CD8-positive, alpha-beta memory T cell (primary cell): ENCODE results near the gene DDHD1. TPM values are rescaled to one million over a fixed set of nuclear protein-coding genes. Genes with fewer than 3 reads are reported as not detected.

Source experiments
- CTCF ChIA-PET: fragments of 350-600 bp; sonication (Branson Sonifier 250); formaldehyde crosslinking; loops from one replicate; lab custom pipeline; 2021; ENCODE audit warnings: antibody characterized with exemption; lab: Charles Lee
- POLR2A ChIA-PET: fragments of 350-600 bp; sonication (Branson Sonifier 250); formaldehyde crosslinking; loops from one replicate; lab custom pipeline; 2021; ENCODE audit warnings: antibody characterized with exemption; lab: Charles Lee
- DNase-seq, 5 donors: peaks; one replicate each; pipeline versions ENCODE4 v3.0.0 to v3.0.0-alpha.2; 2020 to 2022; ENCODE audit warnings: mixed read lengths in 1 of 5
- H3K27ac ChIP-seq: one replicate; pipeline ENCODE4 v1.7.0; 2013; ENCODE audit warnings: low read depth, mild to moderate bottlenecking, low read length, moderate library complexity
- H3K27me3 ChIP-seq: 2 replicates; pipeline ENCODE4 v1.7.0; 2013; ENCODE audit warnings: low read length, mild to moderate bottlenecking; ENCODE audit not compliant: insufficient read depth, poor library complexity, severe bottlenecking
- H3K36me3 ChIP-seq: 2 replicates; pipeline ENCODE4 v1.7.0; 2013; ENCODE audit warnings: mild to moderate bottlenecking, low read length, moderate library complexity; ENCODE audit not compliant: insufficient read depth
- H3K4me1 ChIP-seq: 2 replicates; pipeline ENCODE4 v1.7.0; 2013; ENCODE audit warnings: mild to moderate bottlenecking, low read length, moderate library complexity; ENCODE audit not compliant: insufficient read depth
- H3K4me3 ChIP-seq: 2 replicates; pipeline ENCODE4 v1.7.0; 2013; ENCODE audit warnings: mild to moderate bottlenecking, low read length
- H3K9me3 ChIP-seq: 2 replicates; pipeline ENCODE4 v1.7.0; 2013; ENCODE audit warnings: mild to moderate bottlenecking, low read length
- H3K27ac Mint-ChIP-seq, 8 donors: one replicate each; pipeline ENCODE4 v1.8.0; 2020 to 2021; ENCODE audit warnings: mixed read lengths in 8 of 8, mild to moderate bottlenecking in 6 of 8, inconsistent platforms in 3 of 8, moderate library complexity in 3 of 8
- H3K27me3 Mint-ChIP-seq, 2 donors: one replicate each; pipeline ENCODE4 v1.8.0; 2020 to 2021; ENCODE audit warnings: mixed read lengths in 2 of 2, mild to moderate bottlenecking in 1 of 2, moderate library complexity in 1 of 2
- H3K36me3 Mint-ChIP-seq, 3 donors: one replicate each; pipeline ENCODE4 v1.8.0; 2020 to 2021; ENCODE audit warnings: mixed read lengths in 3 of 3, inconsistent platforms in 1 of 3, mild to moderate bottlenecking in 1 of 3
- H3K4me1 Mint-ChIP-seq, 3 donors: one replicate each; pipeline ENCODE4 v1.8.0; 2020 to 2021; ENCODE audit warnings: mixed read lengths in 3 of 3, inconsistent platforms in 1 of 3, mild to moderate bottlenecking in 1 of 3
- H3K4me3 Mint-ChIP-seq, 7 donors: one replicate each; pipeline ENCODE4 v1.8.0; 2020 to 2021; ENCODE audit warnings: mixed read lengths in 7 of 7, mild to moderate bottlenecking in 6 of 7, moderate library complexity in 4 of 7, inconsistent platforms in 2 of 7
- H3K9me3 Mint-ChIP-seq, 5 donors: one replicate each; pipeline ENCODE4 v1.8.0; 2020 to 2022; ENCODE audit warnings: mixed read lengths in 5 of 5, mild to moderate bottlenecking in 3 of 5, moderate library complexity in 2 of 5, inconsistent platforms in 1 of 5
- polyA plus RNA-seq: library from polyadenylated mRNA; unstranded; fragments of 300-500 nt; fragmentation: Illumina TruSeq; gene quantifications from one replicate; pipeline ENCODE4 v1.2.3, GENCODE V29; 2021
- total RNA-seq, 2 experiments: library from RNA; stranded (reverse); gene quantifications; one replicate each; pipeline ENCODE4 v1.2.3, GENCODE V29; 2021

The DDHD1 gene
- total and polyA plus RNA-seq, 3 experiments from 2014 or later = 7.6 to 53.8 (median 51.8) TPM

GRCh38 chr14:53149668-53150316, 3.3 kb downstream of the DDHD1 start:
- Mint-ChIP-seq H3K27ac (peak overlapping the region; percentile 3 to 99 (median 17)), H3K4me3 (peak overlapping the region; percentile 97 to 100 (median 99)), H3K9me3 (peaks cover 0 to 2% (median 0%) of the 10 kb centered on the region in 5 donors), H3K4me1 (peaks cover 65 to 85% (median 83%) of the 10 kb centered on the region in 3 donors), H3K36me3 (peaks cover 0 to 22% (median 3%) of the 10 kb centered on the region in 3 donors), H3K27me3 (peaks cover 0 to 11% of the 10 kb centered on the region in 2 donors)
- DNase-seq = no peak
- H3K27me3 ChIP-seq = no peaks in the 10 kb centered on the region
- CTCF ChIA-PET = interaction anchor here (0.8 kb wide), 2 partner anchors 39 to 67 kb away, joined by 3 read pairs; no protein-coding TSS in a partner anchor
- no peak overlapping the region for H3K27ac ChIP-seq
- peak overlapping the region; percentile 33 for H3K4me3 ChIP-seq
- POLR2A ChIA-PET = interaction anchor here (1.2 to 1.4 kb wide), 2 partner anchors 40 to 42 kb away, joined by 4 read pairs; no protein-coding TSS in a partner anchor
- no peaks in the 10 kb centered on the region for H3K9me3 ChIP-seq
- H3K36me3 ChIP-seq = no peaks in the 10 kb centered on the region
- H3K4me1 ChIP-seq = peaks cover 60% of the 10 kb centered on the region

- no peak overlapping the region for H3K4me3 ChIP-seq
- H3K4me3 Mint-ChIP-seq = peak overlapping the region; percentile 13 to 65 (median 26)
- H3K9me3 ChIP-seq = no peaks in the 10 kb centered on the region
- peak in 1 of 5 donors; percentile 30 for DNase-seq
- H3K36me3 ChIP-seq = no peaks in the 10 kb centered on the region
- peaks cover 3 to 28% (median 4%) of the 10 kb centered on the region in 3 donors for H3K36me3 Mint-ChIP-seq
- peak overlapping the region in 7 of 8 donors; percentile 0 to 58 (median 4) for H3K27ac Mint-ChIP-seq
- H3K27me3 Mint-ChIP-seq = peaks cover 0 to 11% of the 10 kb centered on the region in 2 donors
- H3K4me1 Mint-ChIP-seq = peaks cover 61 to 86% (median 86%) of the 10 kb centered on the region in 3 donors
- peaks cover 0 to 2% (median 0%) of the 10 kb centered on the region in 5 donors for H3K9me3 Mint-ChIP-seq
- H3K27ac ChIP-seq = no peak overlapping the region
- no peaks in the 10 kb centered on the region for H3K27me3 ChIP-seq
- POLR2A ChIA-PET = no interaction called here
- CTCF ChIA-PET = no interaction called here
- H3K4me1 ChIP-seq = peaks cover 57% of the 10 kb centered on the region
Observed at GRCh38 chr14:53148671-53149070, 4.5 kb downstream of the DDHD1 start.

GRCh38 chr14:53147893-53148292, 5.2 kb downstream of the DDHD1 start:
- peak overlapping the region in 3 of 7 donors; percentile 15 to 61 (median 17) for H3K4me3 Mint-ChIP-seq
- no peaks in the 10 kb centered on the region for H3K9me3 ChIP-seq
- POLR2A ChIA-PET = no interaction called here
- peak overlapping the region in 2 of 8 donors; percentile 7 to 77 for H3K27ac Mint-ChIP-seq
- no peak overlapping the region for H3K27ac ChIP-seq
- peaks cover 58 to 89% (median 88%) of the 10 kb centered on the region in 3 donors for H3K4me1 Mint-ChIP-seq
- CTCF ChIA-PET = no interaction called here
- peaks cover 53% of the 10 kb centered on the region for H3K4me1 ChIP-seq
- no peaks in the 10 kb centered on the region for H3K27me3 ChIP-seq
- H3K9me3 Mint-ChIP-seq = peaks cover 0 to 6% (median 5%) of the 10 kb centered on the region in 5 donors
- no peak overlapping the region for H3K4me3 ChIP-seq
- peaks cover 0 to 8% of the 10 kb centered on the region in 2 donors for H3K27me3 Mint-ChIP-seq
- H3K36me3 ChIP-seq = no peaks in the 10 kb centered on the region
- peaks cover 8 to 31% (median 11%) of the 10 kb centered on the region in 3 donors for H3K36me3 Mint-ChIP-seq
- DNase-seq = no peak

- Histone ChIP-seq H3K36me3 (no peaks in the 10 kb centered on the region), H3K9me3 (no peaks in the 10 kb centered on the region), H3K4me3 (no peak overlapping the region), H3K27ac (no peak overlapping the region), H3K4me1 (peaks cover 53% of the 10 kb centered on the region), H3K27me3 (no peaks in the 10 kb centered on the region)
- Mint-ChIP-seq H3K36me3 (peaks cover 11 to 31% (median 16%) of the 10 kb centered on the region in 3 donors), H3K9me3 (peaks cover 0 to 9% (median 6%) of the 10 kb centered on the region in 5 donors), H3K4me3 (peak overlapping the region in 6 of 7 donors; percentile 3 to 77 (median 38)), H3K27ac (peak overlapping the region in 7 of 8 donors; percentile 5 to 80 (median 38)), H3K4me1 (peaks cover 60 to 92% (median 92%) of the 10 kb centered on the region in 3 donors), H3K27me3 (peaks cover 0 to 8% of the 10 kb centered on the region in 2 donors)
- POLR2A ChIA-PET = no interaction called here
- no peak for DNase-seq
- CTCF ChIA-PET = no interaction called here
Observed at GRCh38 chr14:53147208-53147607, 5.9 kb downstream of the DDHD1 start.

GRCh38 chr14:53146739-53147138, 6.4 kb downstream of the DDHD1 start:
- H3K36me3 ChIP-seq = no peaks in the 10 kb centered on the region
- no peak overlapping the region for H3K27ac ChIP-seq
- peaks cover 59 to 93% (median 91%) of the 10 kb centered on the region in 3 donors for H3K4me1 Mint-ChIP-seq
- POLR2A ChIA-PET = no interaction called here
- no peaks in the 10 kb centered on the region for H3K9me3 ChIP-seq
- no peaks in the 10 kb centered on the region for H3K27me3 ChIP-seq
- peaks cover 0 to 14% (median 9%) of the 10 kb centered on the region in 5 donors for H3K9me3 Mint-ChIP-seq
- peaks cover 53% of the 10 kb centered on the region for H3K4me1 ChIP-seq
- peak overlapping the region in 7 of 8 donors; percentile 5 to 80 (median 38) for H3K27ac Mint-ChIP-seq
- no peak overlapping the region for H3K4me3 ChIP-seq
- DNase-seq = no peak
- peaks cover 14 to 29% (median 20%) of the 10 kb centered on the region in 3 donors for H3K36me3 Mint-ChIP-seq
- peaks cover 0 to 4% of the 10 kb centered on the region in 2 donors for H3K27me3 Mint-ChIP-seq
- CTCF ChIA-PET = no interaction called here
- peak overlapping the region in 5 of 7 donors; percentile 3 to 77 (median 50) for H3K4me3 Mint-ChIP-seq

- no peak overlapping the region for H3K27ac Mint-ChIP-seq
- H3K27me3 Mint-ChIP-seq = peaks cover 0 to 2% of the 10 kb centered on the region in 2 donors
- no peak overlapping the region for H3K4me3 Mint-ChIP-seq
- H3K4me3 ChIP-seq = no peak overlapping the region
- POLR2A ChIA-PET = no interaction called here
- peaks cover 14 to 39% (median 33%) of the 10 kb centered on the region in 5 donors for H3K9me3 Mint-ChIP-seq
- DNase-seq = no peak
- no peaks in the 10 kb centered on the region for H3K36me3 ChIP-seq
- H3K27me3 ChIP-seq = no peaks in the 10 kb centered on the region
- H3K27ac ChIP-seq = no peak overlapping the region
- H3K4me1 Mint-ChIP-seq = peaks cover 43 to 79% (median 79%) of the 10 kb centered on the region in 3 donors
- H3K4me1 ChIP-seq = peaks cover 31% of the 10 kb centered on the region
- peaks cover 25 to 45% (median 45%) of the 10 kb centered on the region in 3 donors for H3K36me3 Mint-ChIP-seq
- CTCF ChIA-PET = no interaction called here
- H3K9me3 ChIP-seq = peaks cover 8% of the 10 kb centered on the region
Observed at GRCh38 chr14:53144244-53144643, 8.9 kb downstream of the DDHD1 start.

- Histone ChIP-seq H3K27me3 (no peaks in the 10 kb centered on the region), H3K36me3 (no peaks in the 10 kb centered on the region), H3K4me3 (no peak overlapping the region), H3K4me1 (peaks cover 5% of the 10 kb centered on the region), H3K9me3 (peaks cover 8% of the 10 kb centered on the region), H3K27ac (no peak overlapping the region)
- Mint-ChIP-seq H3K27ac (no peak overlapping the region), H3K9me3 (peaks cover 22 to 60% (median 44%) of the 10 kb centered on the region in 5 donors), H3K36me3 (peaks cover 23 to 67% (median 58%) of the 10 kb centered on the region in 3 donors), H3K27me3 (no peaks in the 10 kb centered on the region), H3K4me1 (peaks cover 30 to 59% (median 58%) of the 10 kb centered on the region in 3 donors), H3K4me3 (no peak overlapping the region)
- ChIA-PET POLR2A (interaction anchor here (1.5 kb wide), 1 partner anchor 12 kb away, joined by 5 read pairs; no protein-coding TSS in a partner anchor), CTCF (no interaction called here)
- no peak for DNase-seq
Observed at GRCh38 chr14:53140585-53140984, 12.5 kb downstream of the DDHD1 start.
